MM.1S (cell line): ENCODE data around the gene IGSF8.

Experiments
- DNase-seq: peaks from one replicate; pipeline ENCODE4 v3.0.0-alpha.2; 2015
- H2AFZ ChIP-seq: fragments of 300-600 bp; sonication (generic); 2 replicates; pipeline ENCODE4 v1.6.0; 2016; ENCODE audit warnings: antibody characterized with exemption, low read length
- H3F3A ChIP-seq: fragments of 300-600 bp; sonication (generic); 2 replicates; pipeline ENCODE4 v1.6.1; 2016; ENCODE audit warnings: mild to moderate bottlenecking, antibody characterized with exemption, low read length, moderate library complexity, mixed read lengths; ENCODE audit not compliant: insufficient read depth
- H3K27ac ChIP-seq: fragments of 300-600 bp; sonication (generic); 2 replicates; pipeline ENCODE4 v1.5.1; 2016; ENCODE audit warnings: mild to moderate bottlenecking, low read length
- H3K27me3 ChIP-seq: fragments of 300-600 bp; sonication (generic); replicated peaks from 2 replicates; pipeline ENCODE4 v1.6.0; 2016; ENCODE audit warnings: low read length; ENCODE audit not compliant: insufficient read depth
- H3K36me3 ChIP-seq: fragments of 300-600 bp; sonication (generic); replicated peaks from 2 replicates; pipeline ENCODE4 v1.6.1; 2016; ENCODE audit warnings: mild to moderate bottlenecking, low read length, mixed read lengths; ENCODE audit not compliant: insufficient read depth
- H3K4me1 ChIP-seq: fragments of 300-600 bp; sonication (generic); 2 replicates; pipeline ENCODE4 v1.6.1; 2016; ENCODE audit warnings: low read length, mixed read lengths
- H3K4me2 ChIP-seq: fragments of 300-600 bp; sonication (generic); 2 replicates; pipeline ENCODE4 v1.6.0; 2016; ENCODE audit warnings: low read depth, low read length
- H3K4me3 ChIP-seq: fragments of 300-600 bp; sonication (generic); 2 replicates; pipeline ENCODE4 v1.5.1; 2016; ENCODE audit warnings: low read length, mixed read lengths
- H3K79me2 ChIP-seq: fragments of 300-600 bp; sonication (generic); 2 replicates; pipeline ENCODE4 v1.6.1; 2016; ENCODE audit warnings: mixed run types, low read length, mixed read lengths
- H3K9ac ChIP-seq: fragments of 300-600 bp; sonication (generic); 2 replicates; pipeline ENCODE4 v1.6.1; 2016; ENCODE audit warnings: low read length, mixed read lengths
- H3K9me2 ChIP-seq: fragments of 300-600 bp; sonication (generic); replicated peaks from 2 replicates; pipeline ENCODE4 v1.6.1; 2016; ENCODE audit warnings: mild to moderate bottlenecking, low read length, mixed read lengths; ENCODE audit not compliant: insufficient read depth
- H3K9me3 ChIP-seq: fragments of 300-600 bp; sonication (generic); replicated peaks from 2 replicates; pipeline ENCODE4 v1.6.1; 2016; ENCODE audit warnings: mild to moderate bottlenecking, low read length, mixed read lengths; ENCODE audit not compliant: insufficient read depth
- H4K20me1 ChIP-seq: fragments of 300-600 bp; sonication (generic); 2 replicates; pipeline ENCODE4 v1.6.1; 2016; ENCODE audit warnings: mild to moderate bottlenecking, low read length, moderate library complexity, mixed read lengths; ENCODE audit not compliant: insufficient read depth
- CTCF ChIP-seq: fragments of 300-600 bp; sonication (generic); IDR thresholded peaks from 2 replicates; pipeline ENCODE4 v1.5.1; 2016; ENCODE audit warnings: antibody characterized with exemption, low read length, mixed read lengths
- EZH2 ChIP-seq: fragments of 300-600 bp; sonication (generic); optimal IDR thresholded peaks from 2 replicates; pipeline ENCODE3; 2017; ENCODE audit warnings: low read depth, mild to moderate bottlenecking, antibody characterized with exemption, low read length, mixed read lengths
- EZH2phosphoT487 ChIP-seq: fragments of 300-600 bp; sonication (generic); IDR thresholded peaks from 2 replicates; pipeline ENCODE4 v1.6.1; 2018; ENCODE audit warnings: antibody characterized with exemption, low read length

IGSF8 gene

DNA sequence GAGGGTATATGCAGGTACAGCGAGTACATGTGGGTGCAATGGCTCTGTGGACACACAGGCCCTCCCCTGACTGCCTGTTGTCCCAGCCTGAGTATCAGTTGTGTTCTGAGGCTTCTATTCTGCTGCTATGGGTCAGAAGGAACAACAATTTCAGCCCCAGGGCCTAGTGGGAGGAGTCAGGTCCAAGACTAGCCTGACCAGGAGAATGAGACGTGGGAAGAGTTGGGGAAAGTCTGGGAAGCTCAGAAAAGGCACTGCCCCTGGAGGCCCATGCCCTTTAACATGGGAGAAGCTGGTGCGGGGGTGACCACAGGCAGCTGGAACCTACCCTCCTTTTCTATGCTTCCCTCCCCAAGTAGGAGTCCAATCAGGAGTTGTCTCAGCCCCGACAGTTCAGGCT lies 7.7 kb downstream of the IGSF8 start:
- Histone ChIP-seq H3K4me3 (no peak overlapping the region), H3K79me2 (no peaks in the 10 kb centered on the region), H3K9ac (no peak overlapping the region), H3K4me1 (no peaks in the 10 kb centered on the region), H3K27me3 (no peaks in the 10 kb centered on the region), H3K4me2 (no peak overlapping the region), H3F3A (no peaks in the 10 kb centered on the region), H3K36me3 (no peaks in the 10 kb centered on the region), H3K27ac (no peak overlapping the region), H3K9me2 (no peaks in the 10 kb centered on the region), H4K20me1 (no peaks in the 10 kb centered on the region), H2AFZ (no peak overlapping the region), H3K9me3 (no peaks in the 10 kb centered on the region)
- DNase-seq = no peak
- no peak for TF ChIP-seq EZH2
- TF ChIP-seq CTCF = no peak
- TF ChIP-seq EZH2phosphoT487 = no peak

- H3K79me2 ChIP-seq = no peaks in the 10 kb centered on the region
- H4K20me1 ChIP-seq = no peaks in the 10 kb centered on the region
- no peak for DNase-seq
- no peak overlapping the region for H3K27ac ChIP-seq
- H3K36me3 ChIP-seq = no peaks in the 10 kb centered on the region
- H3K4me1 ChIP-seq = no peaks in the 10 kb centered on the region
- H3F3A ChIP-seq = no peaks in the 10 kb centered on the region
- H3K4me2 ChIP-seq = no peak overlapping the region
- TF ChIP-seq EZH2phosphoT487 = no peak
- no peak for TF ChIP-seq EZH2
- no peak for TF ChIP-seq CTCF
- H2AFZ ChIP-seq = no peak overlapping the region
- no peaks in the 10 kb centered on the region for H3K9me3 ChIP-seq
- no peak overlapping the region for H3K4me3 ChIP-seq
- H3K9ac ChIP-seq = no peak overlapping the region
- H3K27me3 ChIP-seq = no peaks in the 10 kb centered on the region
- no peaks in the 10 kb centered on the region for H3K9me2 ChIP-seq
Measured at GRCh38 chr1:160089883-160090282, 8.5 kb downstream of the IGSF8 start.

- no peak for DNase-seq
- Histone ChIP-seq H3K4me2 (no peak overlapping the region), H3K36me3 (no peaks in the 10 kb centered on the region), H3K79me2 (no peaks in the 10 kb centered on the region), H3K27ac (no peak overlapping the region), H4K20me1 (no peaks in the 10 kb centered on the region), H3K9me3 (no peaks in the 10 kb centered on the region), H3K4me3 (no peak overlapping the region), H3K4me1 (peaks cover 5% of the 10 kb centered on the region), H3K9ac (no peak overlapping the region), H3K9me2 (no peaks in the 10 kb centered on the region), H3K27me3 (peaks cover 15% of the 10 kb centered on the region), H2AFZ (no peak overlapping the region), H3F3A (no peaks in the 10 kb centered on the region)
- no peak for TF ChIP-seq EZH2phosphoT487
- no peak for TF ChIP-seq EZH2
- no peak for TF ChIP-seq CTCF
Measured at GRCh38 chr1:160087118-160087662, 11.2 kb downstream of the IGSF8 start.
